Measurements from ENCODE around the gene FIGNL2.

Gene FIGNL2

GRCh38 chr12:51838036-51838435 is 10.5 kb downstream of the FIGNL2 start:
- in situ Hi-C loops (cut with HindIII; ENCODE audit: low sequenced_read_pairs) = no loop called here
- DNase-seq (ENCODE audit: low read depth, low spot score) = no peak
- TF ChIP-seq CTCF (IDR thresholded peaks at IDR 0.05; ENCODE audit: low read depth, low read length) = no peak
- no peak overlapping the region for H3K4me3 ChIP-seq (ENCODE audit: low read depth, low read length)

- no peak for DNase-seq (ENCODE audit: low read depth, low spot score)
- no peak for TF ChIP-seq CTCF (IDR thresholded peaks at IDR 0.05; ENCODE audit: low read depth, low read length)
- no peak overlapping the region for H3K4me3 ChIP-seq (ENCODE audit: low read depth, low read length)
- in situ Hi-C loops (cut with HindIII; ENCODE audit: low sequenced_read_pairs) = no loop called here
Measured at GRCh38 chr12:51837286-51837685, 11.2 kb downstream of the FIGNL2 start.

GRCh38 chr12:51836827-51837173 is 11.7 kb downstream of the FIGNL2 start:
- in situ Hi-C loops (cut with HindIII; ENCODE audit: low sequenced_read_pairs) = no loop called here

GRCh38 chr12:51836041-51836826 is 12.3 kb downstream of the FIGNL2 start:
- DNase-seq (ENCODE audit: low read depth, low spot score) = no peak
- in situ Hi-C loops (cut with HindIII; ENCODE audit: low sequenced_read_pairs) = no loop called here
- H3K4me3 ChIP-seq (ENCODE audit: low read depth, low read length) = no peak overlapping the region
- no peak for TF ChIP-seq CTCF (IDR thresholded peaks at IDR 0.05; ENCODE audit: low read depth, low read length)

More at GRCh38 chr12:51836827-51837173, 11.7 kb downstream of the FIGNL2 start:
- DNase-seq (ENCODE audit: low read depth, low spot score) = no peak
- no peak for TF ChIP-seq CTCF (IDR thresholded peaks at IDR 0.05; ENCODE audit: low read depth, low read length)
- H3K4me3 ChIP-seq (ENCODE audit: low read depth, low read length) = no peak overlapping the region

GRCh38 chr12:51834411-51834810 is 14.1 kb downstream of the FIGNL2 start:
- no peak for TF ChIP-seq CTCF (IDR thresholded peaks at IDR 0.05; ENCODE audit: low read depth, low read length)
- no peak overlapping the region for H3K4me3 ChIP-seq (ENCODE audit: low read depth, low read length)
- DNase-seq (ENCODE audit: low read depth, low spot score) = no peak
- in situ Hi-C loops (cut with HindIII; ENCODE audit: low sequenced_read_pairs) = no loop called here

- H3K4me3 ChIP-seq (ENCODE audit: low read depth, low read length) = no peak overlapping the region
- no peak for DNase-seq (ENCODE audit: low read depth, low spot score)
- in situ Hi-C loops (cut with HindIII; ENCODE audit: low sequenced_read_pairs) = no loop called here
- TF ChIP-seq CTCF (IDR thresholded peaks at IDR 0.05; ENCODE audit: low read depth, low read length) = no peak
Measured at GRCh38 chr12:51833448-51834227, 14.9 kb downstream of the FIGNL2 start.

Data from astrocyte of the spinal cord (primary cell).